Brain microvascular endothelial cell (primary cell): ENCODE results near the gene TARP.

Experiments used
- DNase-seq: peaks from one replicate; pipeline ENCODE4 v3.0.0-alpha.2; 2020
- H3K27ac ChIP-seq: fragments of 250-450 bp; sonication (Bioruptor Pico); 2 replicates; pipeline ENCODE4 v1.5.1; 2020; ENCODE audit warnings: mild to moderate bottlenecking, moderate library complexity
- H3K27me3 ChIP-seq: fragments of 250-450 bp; sonication (Bioruptor Pico); replicated peaks from 2 replicates; pipeline ENCODE4 v1.5.1; 2020; ENCODE audit warnings: mild to moderate bottlenecking
- H3K36me3 ChIP-seq: fragments of 250-450 bp; sonication (Bioruptor Pico); replicated peaks from 2 replicates; pipeline ENCODE4 v1.5.1; 2020; ENCODE audit warnings: mild to moderate bottlenecking
- H3K4me3 ChIP-seq: 2 replicates; pipeline ENCODE4 v1.5.1; 2011; ENCODE audit warnings: low read depth, mild to moderate bottlenecking, control low read depth, low read length, moderate library complexity
- in situ Hi-C: cut with HindIII; loops from 2 replicates; pipeline ENCODE4 v1.10.0; 2017; ENCODE audit warnings: low sequenced_read_pairs, low pct_ligation_motif_present
- TF ChIP-seq, protein P1 (sequence below): IDR thresholded peaks from 2 replicates; pipeline ENCODE4 v1.5.1; 2011; ENCODE audit warnings: low read depth, mild to moderate bottlenecking, moderate library complexity, low read length, control low read depth, inconsistent platforms; ENCODE audit errors: missing control alignments

TARP gene

GRCh38 chr7:38232502-38233366, 40.7 kb downstream of the TARP start:
- Histone ChIP-seq H3K27ac (no peak overlapping the region), H3K27me3 (no peaks in the 10 kb centered on the region), H3K36me3 (peaks cover 19% of the 10 kb centered on the region), H3K4me3 (no peak overlapping the region)
- DNase-seq, result peak; percentile 26
- TF ChIP-seq, protein P1, sequence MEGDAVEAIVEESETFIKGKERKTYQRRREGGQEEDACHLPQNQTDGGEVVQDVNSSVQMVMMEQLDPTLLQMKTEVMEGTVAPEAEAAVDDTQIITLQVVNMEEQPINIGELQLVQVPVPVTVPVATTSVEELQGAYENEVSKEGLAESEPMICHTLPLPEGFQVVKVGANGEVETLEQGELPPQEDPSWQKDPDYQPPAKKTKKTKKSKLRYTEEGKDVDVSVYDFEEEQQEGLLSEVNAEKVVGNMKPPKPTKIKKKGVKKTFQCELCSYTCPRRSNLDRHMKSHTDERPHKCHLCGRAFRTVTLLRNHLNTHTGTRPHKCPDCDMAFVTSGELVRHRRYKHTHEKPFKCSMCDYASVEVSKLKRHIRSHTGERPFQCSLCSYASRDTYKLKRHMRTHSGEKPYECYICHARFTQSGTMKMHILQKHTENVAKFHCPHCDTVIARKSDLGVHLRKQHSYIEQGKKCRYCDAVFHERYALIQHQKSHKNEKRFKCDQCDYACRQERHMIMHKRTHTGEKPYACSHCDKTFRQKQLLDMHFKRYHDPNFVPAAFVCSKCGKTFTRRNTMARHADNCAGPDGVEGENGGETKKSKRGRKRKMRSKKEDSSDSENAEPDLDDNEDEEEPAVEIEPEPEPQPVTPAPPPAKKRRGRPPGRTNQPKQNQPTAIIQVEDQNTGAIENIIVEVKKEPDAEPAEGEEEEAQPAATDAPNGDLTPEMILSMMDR, result no peak
- in situ Hi-C loops, result no loop called here

DNA sequence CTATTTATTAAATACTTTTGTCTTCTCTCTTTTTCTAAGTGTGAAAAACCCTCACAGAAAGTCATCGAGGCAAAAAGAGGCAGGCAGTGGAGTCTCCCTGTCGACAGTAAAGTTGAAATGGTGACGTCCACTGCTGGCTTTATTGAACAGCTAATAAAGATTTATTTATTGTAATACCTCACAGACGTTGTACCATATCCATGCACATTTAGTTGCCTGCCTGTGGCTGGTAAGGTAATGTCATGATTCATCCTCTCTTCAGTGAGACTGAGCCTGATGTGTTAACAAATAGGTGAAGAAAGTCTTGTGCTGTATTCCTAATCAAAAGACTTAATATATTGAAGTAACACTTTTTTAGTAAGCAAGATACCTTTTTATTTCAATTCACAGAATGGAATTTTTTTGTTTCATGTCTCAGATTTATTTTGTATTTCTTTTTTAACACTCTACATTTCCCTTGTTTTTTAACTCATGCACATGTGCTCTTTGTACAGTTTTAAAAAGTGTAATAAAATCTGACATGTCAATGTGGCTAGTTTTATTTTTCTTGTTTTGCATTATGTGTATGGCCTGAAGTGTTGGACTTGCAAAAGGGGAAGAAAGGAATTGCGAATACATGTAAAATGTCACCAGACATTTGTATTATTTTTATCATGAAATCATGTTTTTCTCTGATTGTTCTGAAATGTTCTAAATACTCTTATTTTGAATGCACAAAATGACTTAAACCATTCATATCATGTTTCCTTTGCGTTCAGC, 43.4 kb downstream of the TARP start:
- H3K36me3 ChIP-seq, result peaks cover 19% of the 10 kb centered on the region
- H3K27ac ChIP-seq, result no peak overlapping the region
- no peaks in the 10 kb centered on the region for H3K27me3 ChIP-seq
- TF ChIP-seq, protein P1, result no peak
- DNase-seq, result no peak
- in situ Hi-C loops, result no loop called here
- H3K4me3 ChIP-seq, result no peak overlapping the region

- Histone ChIP-seq H3K4me3 (no peak overlapping the region), H3K36me3 (peaks cover 19% of the 10 kb centered on the region), H3K27me3 (no peaks in the 10 kb centered on the region), H3K27ac (no peak overlapping the region)
- DNase-seq, result peak; percentile 46
- in situ Hi-C loops, result no loop called here
- TF ChIP-seq, protein P1, result no peak
Observed at GRCh38 chr7:38229386-38229785, 44.0 kb downstream of the TARP start.

DNA sequence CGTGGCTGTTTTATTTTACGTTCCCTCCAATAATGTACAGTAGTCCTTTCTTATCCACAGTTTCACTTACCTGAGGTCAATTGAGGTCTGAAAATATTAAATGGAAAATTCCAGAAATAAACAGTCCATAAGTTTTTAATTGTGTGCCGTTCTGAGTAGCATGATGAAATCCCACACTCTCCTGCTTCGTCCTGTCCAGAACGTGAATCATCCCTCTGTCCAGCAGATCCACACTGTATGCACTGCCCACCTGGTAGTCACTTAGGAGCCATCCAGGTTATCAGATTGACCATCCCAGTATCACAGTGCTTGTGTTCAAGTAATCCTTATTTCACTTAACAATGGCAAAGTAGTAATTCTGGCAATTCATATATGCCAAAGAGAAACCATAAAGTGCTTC, 49.0 kb downstream of the TARP start:
- Histone ChIP-seq H3K36me3 (peaks cover 21% of the 10 kb centered on the region), H3K27me3 (no peaks in the 10 kb centered on the region), H3K27ac (no peak overlapping the region), H3K4me3 (no peak overlapping the region)
- DNase-seq, result no peak
- in situ Hi-C loops, result no loop called here
- TF ChIP-seq, protein P1, result no peak

- in situ Hi-C loops, result no loop called here
- no peak for DNase-seq
- Histone ChIP-seq H3K27me3 (no peaks in the 10 kb centered on the region), H3K36me3 (peaks cover 23% of the 10 kb centered on the region), H3K27ac (no peak overlapping the region), H3K4me3 (no peak overlapping the region)
- TF ChIP-seq, protein P1, result no peak
Observed at GRCh38 chr7:38223306-38223705, 50.1 kb downstream of the TARP start.
